Measurements from ENCODE around the gene TMEM209.

The TMEM209 gene

GRCh38 chr7:130118294-130118693 lies 86.9 kb downstream of the TMEM209 start:
- peaks cover 3% of the 10 kb centered on the region for H3K36me3 ChIP-seq (ENCODE audit: control insufficient read depth, insufficient read depth, low read length)
- no peak overlapping the region for H4K8ac ChIP-seq (ENCODE audit: low read depth, low read length)
- H3K79me2 ChIP-seq (ENCODE audit: control insufficient read depth, insufficient read depth, low read length): no peaks in the 10 kb centered on the region
- no peak overlapping the region for H4K5ac ChIP-seq (ENCODE audit: low read length)
- no peak overlapping the region for H3K18ac ChIP-seq (ENCODE audit: low read length)
- no peak overlapping the region for H3K56ac ChIP-seq (ENCODE audit: low read length)
- H2BK15ac ChIP-seq (replicated peaks; ENCODE audit: low read depth): no peak overlapping the region
- DNase-seq: no peak
- H3K4me3 ChIP-seq (ENCODE audit: low read length): no peak overlapping the region
- no peak overlapping the region for H2BK120ac ChIP-seq (ENCODE audit: low read depth, low read length)
- H3K4ac ChIP-seq (ENCODE audit: low read depth, low read length): no peak overlapping the region
- H2AK5ac ChIP-seq (ENCODE audit: low read length): no peak overlapping the region
- H3K27me3 ChIP-seq (ENCODE audit: insufficient read depth, low read length, poor library complexity): no peaks in the 10 kb centered on the region
- no peak overlapping the region for H2BK5ac ChIP-seq (ENCODE audit: low read length)
- no peak overlapping the region for H3K4me2 ChIP-seq (ENCODE audit: low read length)
- H3K27ac ChIP-seq (ENCODE audit: low read depth, low read length): no peak overlapping the region
- WGBS (ENCODE audit: extremely low coverage, insufficient coverage, low lambda C conversion rate): no CpG with 5 or more reads among the region's 5 CpGs
- H3K23ac ChIP-seq (ENCODE audit: low read length): no peak overlapping the region
- H3K79me1 ChIP-seq (ENCODE audit: low read length): no peaks in the 10 kb centered on the region
- no peaks in the 10 kb centered on the region for H3K4me1 ChIP-seq (ENCODE audit: control insufficient read depth, low read depth, low read length)
- no peak overlapping the region for H3K9ac ChIP-seq (ENCODE audit: low read length)

- Histone ChIP-seq H2BK15ac (replicated peaks; ENCODE audit: low read depth) (no peak overlapping the region), H3K4me3 (ENCODE audit: low read length) (no peak overlapping the region), H3K27me3 (ENCODE audit: insufficient read depth, low read length, poor library complexity) (no peaks in the 10 kb centered on the region), H3K56ac (ENCODE audit: low read length) (no peak overlapping the region), H3K18ac (ENCODE audit: low read length) (no peak overlapping the region), H3K23ac (ENCODE audit: low read length) (no peak overlapping the region), H3K9ac (ENCODE audit: low read length) (no peak overlapping the region), H4K5ac (ENCODE audit: low read length) (no peak overlapping the region), H2BK5ac (ENCODE audit: low read length) (no peak overlapping the region), H2BK120ac (ENCODE audit: low read depth, low read length) (no peak overlapping the region), H3K36me3 (ENCODE audit: control insufficient read depth, insufficient read depth, low read length) (no peaks in the 10 kb centered on the region), H3K4me1 (ENCODE audit: control insufficient read depth, low read depth, low read length) (no peaks in the 10 kb centered on the region), H3K27ac (ENCODE audit: low read depth, low read length) (no peak overlapping the region), H4K8ac (ENCODE audit: low read depth, low read length) (no peak overlapping the region), H2AK5ac (ENCODE audit: low read length) (no peak overlapping the region), H3K4ac (ENCODE audit: low read depth, low read length) (no peak overlapping the region), H3K79me2 (ENCODE audit: control insufficient read depth, insufficient read depth, low read length) (no peaks in the 10 kb centered on the region), H3K4me2 (ENCODE audit: low read length) (no peak overlapping the region), H3K79me1 (ENCODE audit: low read length) (no peaks in the 10 kb centered on the region)
- no peak for DNase-seq
- WGBS (ENCODE audit: extremely low coverage, insufficient coverage, low lambda C conversion rate): no CpG with 5 or more reads among the region's 2 CpGs
Observed at GRCh38 chr7:130114776-130115175, 90.4 kb downstream of the TMEM209 start.

All from mesendoderm (in vitro differentiated cells).